Measurements from ENCODE around the gene AUTS2.

AUTS2 gene

GRCh38 chr7:69691327-69691726 is 93.1 kb downstream of the AUTS2 start:
- Histone ChIP-seq H3K36me3 (no peaks in the 10 kb centered on the region), H3K9me3 (ENCODE audit: severe bottlenecking) (no peaks in the 10 kb centered on the region), H3K27me3 (ENCODE audit: insufficient read depth, low read depth, severe bottlenecking) (no peaks in the 10 kb centered on the region), H3K27ac (no peak overlapping the region), H3K4me3 (ENCODE audit: low read depth, low read length) (no peak overlapping the region)
- DNase-seq: no peak
- TF ChIP-seq CTCF (IDR thresholded peaks at IDR 0.05; ENCODE audit: low read depth, low read length): no peak

GRCh38 chr7:69691734-69692133 is 93.5 kb downstream of the AUTS2 start:
- Histone ChIP-seq H3K9me3 (ENCODE audit: severe bottlenecking) (no peaks in the 10 kb centered on the region), H3K27ac (no peak overlapping the region), H3K27me3 (ENCODE audit: insufficient read depth, low read depth, severe bottlenecking) (no peaks in the 10 kb centered on the region), H3K36me3 (no peaks in the 10 kb centered on the region), H3K4me3 (ENCODE audit: low read depth, low read length) (no peak overlapping the region)
- no peak for TF ChIP-seq CTCF (IDR thresholded peaks at IDR 0.05; ENCODE audit: low read depth, low read length)
- DNase-seq: no peak

- Histone ChIP-seq H3K36me3 (no peaks in the 10 kb centered on the region), H3K9me3 (ENCODE audit: severe bottlenecking) (no peaks in the 10 kb centered on the region), H3K4me3 (ENCODE audit: low read depth, low read length) (no peak overlapping the region), H3K27ac (no peak overlapping the region), H3K27me3 (ENCODE audit: insufficient read depth, low read depth, severe bottlenecking) (no peaks in the 10 kb centered on the region)
- TF ChIP-seq CTCF (IDR thresholded peaks at IDR 0.05; ENCODE audit: low read depth, low read length): no peak
- no peak for DNase-seq
These were observed 94.3 kb downstream of the AUTS2 start for GRCh38 chr7:69692611-69693010.

GRCh38 chr7:69693042-69693441 is 94.8 kb downstream of the AUTS2 start:
- no peak overlapping the region for H3K27ac ChIP-seq
- no peaks in the 10 kb centered on the region for H3K9me3 ChIP-seq (ENCODE audit: severe bottlenecking)
- no peak for TF ChIP-seq CTCF (IDR thresholded peaks at IDR 0.05; ENCODE audit: low read depth, low read length)
- DNase-seq: no peak
- H3K36me3 ChIP-seq: no peaks in the 10 kb centered on the region
- no peak overlapping the region for H3K4me3 ChIP-seq (ENCODE audit: low read depth, low read length)
- no peaks in the 10 kb centered on the region for H3K27me3 ChIP-seq (ENCODE audit: insufficient read depth, low read depth, severe bottlenecking)

GRCh38 chr7:69696054-69696591 is 97.8 kb downstream of the AUTS2 start:
- DNase-seq: no peak

More at GRCh38 chr7:69696054-69696591, 97.8 kb downstream of the AUTS2 start:
- H3K27ac ChIP-seq: no peak overlapping the region
- H3K4me3 ChIP-seq (ENCODE audit: low read depth, low read length): no peak overlapping the region
- H3K36me3 ChIP-seq: no peaks in the 10 kb centered on the region
- TF ChIP-seq CTCF (IDR thresholded peaks at IDR 0.05; ENCODE audit: low read depth, low read length): no peak
- H3K9me3 ChIP-seq (ENCODE audit: severe bottlenecking): no peaks in the 10 kb centered on the region
- no peaks in the 10 kb centered on the region for H3K27me3 ChIP-seq (ENCODE audit: insufficient read depth, low read depth, severe bottlenecking)
